Natural killer cell (primary cell): Measurements from ENCODE around the gene NFKBIZ. TPM values are rescaled to one million over a fixed set of nuclear protein-coding genes. Genes with fewer than 3 reads are reported as not detected.
A peak's percentile ranks its signal among the peaks of the same experiment; 100 is the strongest.

Source experiments
- ATAC-seq, 3 donors: fragments of 150-1000 bp in 2 of 3; fragments of 200-7000 bp in 1 of 3; cut with Tn5 transposase; 1 replicate in 1 of 3; 2 replicates in 2 of 3; pipeline ENCODE4 v1.10.0; 2021; ENCODE audit warnings: mild to moderate bottlenecking in 2 of 3, moderate library complexity in 2 of 3
- DNase-seq, 2 donors: peaks; one replicate each; pipeline versions ENCODE4 v3.0.0 to v3.0.0-alpha.2; 2013 to 2021; ENCODE audit warnings: mixed read lengths in 1 of 2
- H3K27ac ChIP-seq: one replicate; pipeline ENCODE4 v1.5.1; 2013; ENCODE audit warnings: mild to moderate bottlenecking, low read length
- H3K27me3 ChIP-seq: one replicate; pipeline ENCODE4 v1.6.1; 2013; ENCODE audit warnings: low read length; ENCODE audit not compliant: control insufficient read depth, insufficient read depth
- H3K36me3 ChIP-seq: one replicate; pipeline ENCODE4 v1.6.1; 2013; ENCODE audit warnings: low read length; ENCODE audit not compliant: control insufficient read depth, insufficient read depth
- H3K4me1 ChIP-seq: one replicate; pipeline ENCODE4 v1.6.1; 2013; ENCODE audit warnings: low read length; ENCODE audit not compliant: control insufficient read depth, insufficient read depth
- H3K4me3 ChIP-seq: one replicate; pipeline ENCODE4 v1.5.1; 2013; ENCODE audit warnings: low read length
- H3K9me3 ChIP-seq: one replicate; pipeline ENCODE4 v1.6.1; 2013; ENCODE audit warnings: low read length; ENCODE audit not compliant: control insufficient read depth, insufficient read depth
- H3K27ac Mint-ChIP-seq, 2 donors: one replicate each; pipeline ENCODE4 v1.8.0; 2022; ENCODE audit warnings: mild to moderate bottlenecking in 2 of 2, mixed read lengths in 2 of 2, moderate library complexity in 1 of 2
- H3K27me3 Mint-ChIP-seq, 2 donors: one replicate each; pipeline ENCODE4 v1.8.0; 2022; ENCODE audit warnings: low read depth in 2 of 2, mixed read lengths in 2 of 2
- H3K36me3 Mint-ChIP-seq: one replicate; pipeline ENCODE4 v1.8.0; 2022; ENCODE audit warnings: mixed read lengths
- H3K4me1 Mint-ChIP-seq, 2 donors: one replicate each; pipeline ENCODE4 v1.8.0; 2022; ENCODE audit warnings: mixed read lengths in 2 of 2
- H3K4me3 Mint-ChIP-seq: one replicate; pipeline ENCODE4 v1.8.0; 2022; ENCODE audit warnings: mild to moderate bottlenecking, moderate library complexity, mixed read lengths
- H3K9me3 Mint-ChIP-seq, 2 donors: one replicate each; pipeline ENCODE4 v1.8.0; 2022; ENCODE audit warnings: mixed read lengths in 2 of 2
- CTCF ChIP-seq: fragments of 200-600 bp; IDR thresholded peaks from one replicate; pipeline ENCODE4 v1.8.0; 2022; ENCODE audit warnings: antibody characterized with exemption
- WGBS: methylation state at CpG from one replicate; pipeline ENCODE4 v1.1.7; 2013; ENCODE audit warnings: missing lambda C conversion rate; ENCODE audit not compliant: insufficient coverage; 5-methylcytosine and 5-hydroxymethylcytosine counted together
- intact Hi-C: fragments of 100-400 bp; cut with micrococcal nuclease; formaldehyde crosslinking; loops from one replicate; pipeline ENCODE4 v1.14.2; 2022
- total RNA-seq, 4 donors: library from RNA; stranded (reverse); fragments of 120-200 nt in 1 of 4; gene quantifications; one replicate each; pipeline versions ENCODE4 v1.2.3 to v1.2.4, GENCODE V29; 2013 to 2022

The NFKBIZ gene
- total RNA-seq, 3 donors from 2014 or later (not counting 1 experiment from before 2014, with no cell fraction given), result 510 to 811 (median 774) TPM

GRCh38 chr3:101836160-101836559 lies 13.2 kb upstream of the NFKBIZ start:
- Mint-ChIP-seq H3K27me3 (no peaks in the 10 kb centered on the region), H3K27ac (no peak overlapping the region), H3K36me3 (no peaks in the 10 kb centered on the region), H3K4me3 (no peak overlapping the region), H3K4me1 (peaks cover 13 to 18% of the 10 kb centered on the region in 2 donors), H3K9me3 (no peaks in the 10 kb centered on the region)
- 100% methylated on average over 6 of the region's 6 CpGs for WGBS
- no peak overlapping the region for H3K4me3 ChIP-seq
- intact Hi-C loops, result no loop called here
- no peaks in the 10 kb centered on the region for H3K36me3 ChIP-seq
- H3K4me1 ChIP-seq, result peaks cover 3% of the 10 kb centered on the region
- no peak overlapping the region for H3K27ac ChIP-seq
- no peaks in the 10 kb centered on the region for H3K27me3 ChIP-seq
- no peaks in the 10 kb centered on the region for H3K9me3 ChIP-seq
- ATAC-seq (no peak), DNase-seq (no peak)
- TF ChIP-seq CTCF, result no peak

- no peak overlapping the region for H3K27ac ChIP-seq
- H3K27me3 Mint-ChIP-seq, result no peaks in the 10 kb centered on the region
- H3K27me3 ChIP-seq, result no peaks in the 10 kb centered on the region
- H3K4me1 ChIP-seq, result peaks cover 3% of the 10 kb centered on the region
- no peak for DNase-seq
- no peak overlapping the region for H3K27ac Mint-ChIP-seq
- peaks cover 13 to 18% of the 10 kb centered on the region in 2 donors for H3K4me1 Mint-ChIP-seq
- H3K36me3 Mint-ChIP-seq, result no peaks in the 10 kb centered on the region
- H3K4me3 ChIP-seq, result no peak overlapping the region
- no peak overlapping the region for H3K4me3 Mint-ChIP-seq
- H3K36me3 ChIP-seq, result no peaks in the 10 kb centered on the region
- TF ChIP-seq CTCF, result no peak
- 100% methylated on average over 1 of the region's 3 CpGs for WGBS
- intact Hi-C loops, result no loop called here
- no peaks in the 10 kb centered on the region for H3K9me3 Mint-ChIP-seq
- peak in 1 of 3 donors; percentile 60 for ATAC-seq
- H3K9me3 ChIP-seq, result no peaks in the 10 kb centered on the region
These were observed 12.4 kb upstream of the NFKBIZ start for GRCh38 chr3:101836652-101837598.

- Histone ChIP-seq H3K9me3 (no peaks in the 10 kb centered on the region), H3K4me1 (peaks cover under 1% of the 10 kb centered on the region), H3K4me3 (no peak overlapping the region), H3K27me3 (no peaks in the 10 kb centered on the region), H3K36me3 (no peaks in the 10 kb centered on the region), H3K27ac (no peak overlapping the region)
- Mint-ChIP-seq H3K9me3 (no peaks in the 10 kb centered on the region), H3K27me3 (no peaks in the 10 kb centered on the region), H3K27ac (no peak overlapping the region), H3K36me3 (no peaks in the 10 kb centered on the region), H3K4me1 (peaks cover 8 to 10% of the 10 kb centered on the region in 2 donors), H3K4me3 (no peak overlapping the region)
- no peak for ATAC-seq
- no peak for TF ChIP-seq CTCF
- intact Hi-C loops, result no loop called here
- no CpG with 5 or more reads among the region's 2 CpGs for WGBS
- DNase-seq, result no peak
These were observed 10.6 kb upstream of the NFKBIZ start for GRCh38 chr3:101838691-101839090.
